HG03432 (cell line): ENCODE data around the gene RASSF4.

ENCODE experiments used
- ATAC-seq: cut with Tn5 transposase; IDR thresholded peaks from one replicate; pipeline ENCODE4 v1.9.1; 2021; ENCODE audit warnings: mild to moderate bottlenecking, moderate library complexity; ENCODE audit not compliant: unreplicated experiment

RASSF4 gene, protein sequence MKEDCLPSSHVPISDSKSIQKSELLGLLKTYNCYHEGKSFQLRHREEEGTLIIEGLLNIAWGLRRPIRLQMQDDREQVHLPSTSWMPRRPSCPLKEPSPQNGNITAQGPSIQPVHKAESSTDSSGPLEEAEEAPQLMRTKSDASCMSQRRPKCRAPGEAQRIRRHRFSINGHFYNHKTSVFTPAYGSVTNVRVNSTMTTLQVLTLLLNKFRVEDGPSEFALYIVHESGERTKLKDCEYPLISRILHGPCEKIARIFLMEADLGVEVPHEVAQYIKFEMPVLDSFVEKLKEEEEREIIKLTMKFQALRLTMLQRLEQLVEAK

GRCh38 chr10:44959247-44960087 lies at the start of gene RASSF4:
Gene RASSF4, plus strand, starts transcription at chr10:44959802. Its CDS starts 10,401 bp downstream, at chr10:44970203.
- peak; percentile 96 for ATAC-seq

DNA sequence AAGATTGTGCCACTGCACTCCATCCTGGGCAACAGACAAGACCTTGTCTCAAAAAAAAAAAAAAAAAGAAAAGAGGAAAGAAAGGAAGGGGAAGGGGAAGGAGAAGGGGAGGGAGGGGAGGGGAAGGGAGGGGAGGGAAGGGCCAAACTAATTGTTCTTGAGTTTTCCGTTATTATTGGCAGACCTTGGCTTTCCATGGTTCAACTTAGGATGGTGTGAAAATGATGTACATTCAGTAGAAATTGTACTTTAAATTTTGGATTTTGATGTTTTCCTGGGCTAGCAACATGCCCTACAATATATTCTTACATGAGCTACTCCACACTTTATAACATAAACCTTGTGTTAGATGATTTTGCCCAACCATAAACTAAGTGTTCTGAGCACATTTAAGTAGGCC lies 49.7 kb upstream of the RASSF4 start:
- ATAC-seq: no peak

DNA sequence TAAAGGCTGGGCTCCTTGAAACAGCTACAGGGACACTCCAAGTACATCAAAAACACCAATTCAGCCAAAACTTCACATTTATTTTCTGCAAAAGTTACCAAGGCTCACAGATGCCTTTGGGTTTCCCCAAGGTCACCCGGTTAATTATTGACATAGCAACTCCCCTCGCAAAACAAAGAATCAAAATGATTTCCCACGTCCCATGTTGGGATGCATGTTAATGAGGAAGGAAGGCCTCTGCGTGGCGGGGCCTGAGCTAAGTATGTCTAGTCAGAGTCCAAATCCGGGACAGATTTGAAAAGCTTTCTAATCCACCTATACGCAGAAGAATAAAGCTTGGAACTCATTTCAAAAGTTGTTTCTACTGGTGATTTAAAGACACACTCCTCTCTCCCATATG lies 49.0 kb upstream of the RASSF4 start:
- no peak for ATAC-seq

GRCh38 chr10:44911081-44911540 lies 48.5 kb upstream of the RASSF4 start, which contains the start of gene TMEM72:
Gene TMEM72, plus strand, starts transcription at chr10:44911337. Its CDS starts 176 bp downstream, at chr10:44911513.
- ATAC-seq: no peak

GRCh38 chr10:44911951-44912350 lies 47.7 kb upstream of the RASSF4 start:
- no peak for ATAC-seq

- peak; percentile 43 for ATAC-seq
Measured at GRCh38 chr10:44913350-44914081, 46.1 kb upstream of the RASSF4 start.

- ATAC-seq: no peak
Measured at GRCh38 chr10:44914891-44915290, 44.7 kb upstream of the RASSF4 start.

GRCh38 chr10:44916429-44916828 lies 43.2 kb upstream of the RASSF4 start:
- ATAC-seq: no peak

- ATAC-seq: no peak
Measured at GRCh38 chr10:44917848-44918247, 41.8 kb upstream of the RASSF4 start.

DNA sequence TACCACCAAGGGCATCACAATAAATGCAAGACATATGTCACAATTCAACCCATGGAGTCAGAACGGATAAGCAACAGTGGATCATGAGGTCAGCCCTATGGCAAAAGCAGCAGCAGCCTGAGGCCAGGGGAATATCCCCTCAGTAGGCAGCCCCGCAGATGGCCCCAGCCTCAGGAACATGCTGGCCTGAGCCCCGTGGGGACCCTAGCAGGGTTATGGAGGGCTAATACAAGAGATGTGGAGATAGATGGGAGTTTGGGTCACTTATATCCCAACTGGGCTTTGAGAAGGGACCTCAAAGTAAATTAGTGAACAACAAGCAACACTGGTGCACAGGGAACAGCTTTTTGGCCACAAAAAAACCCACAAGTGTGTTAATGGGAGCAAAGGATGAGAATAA lies 39.4 kb upstream of the RASSF4 start:
- ATAC-seq: no peak

DNA sequence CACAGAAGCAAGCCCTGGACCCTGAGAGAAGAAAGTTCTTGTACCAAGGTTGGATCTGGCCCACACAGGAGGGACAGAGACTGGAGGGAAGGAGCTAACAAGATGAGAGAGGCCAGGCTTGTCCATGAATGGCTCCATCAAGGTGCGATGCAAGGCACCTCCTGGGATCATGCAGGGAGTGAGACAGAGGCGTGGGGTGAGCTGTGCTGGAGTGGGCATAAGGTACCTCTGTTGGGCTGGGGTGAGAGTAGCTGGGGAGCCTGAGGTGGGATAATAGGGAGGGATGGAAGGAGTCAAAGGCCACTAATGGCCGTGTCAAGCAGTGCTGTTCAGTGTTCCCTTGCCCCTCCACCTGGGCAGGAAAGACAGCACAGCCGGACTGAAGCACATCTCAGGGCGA lies 38.5 kb upstream of the RASSF4 start:
- no peak for ATAC-seq

DNA sequence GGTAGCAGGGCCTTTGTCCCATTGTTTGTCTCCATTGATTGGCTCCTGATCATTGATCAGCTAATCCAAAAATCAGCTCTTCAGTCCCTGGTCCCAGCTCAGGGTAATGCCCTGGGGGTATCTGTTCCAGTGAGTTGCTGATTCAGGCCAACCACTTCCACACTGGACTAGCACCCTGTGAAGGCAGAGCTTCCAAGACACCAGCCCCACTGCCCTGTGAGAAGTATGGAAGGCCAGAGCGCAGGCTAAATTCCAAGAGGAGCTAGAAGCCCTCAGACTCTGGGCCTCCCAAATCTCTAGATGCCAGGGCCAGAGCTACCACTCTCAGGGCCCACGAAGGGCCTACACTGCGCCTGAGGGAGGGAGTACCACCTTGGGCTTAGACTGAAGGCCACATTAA lies 38.1 kb upstream of the RASSF4 start:
- ATAC-seq: no peak

- ATAC-seq: no peak
Measured at GRCh38 chr10:44922021-44922420, 37.6 kb upstream of the RASSF4 start.

DNA sequence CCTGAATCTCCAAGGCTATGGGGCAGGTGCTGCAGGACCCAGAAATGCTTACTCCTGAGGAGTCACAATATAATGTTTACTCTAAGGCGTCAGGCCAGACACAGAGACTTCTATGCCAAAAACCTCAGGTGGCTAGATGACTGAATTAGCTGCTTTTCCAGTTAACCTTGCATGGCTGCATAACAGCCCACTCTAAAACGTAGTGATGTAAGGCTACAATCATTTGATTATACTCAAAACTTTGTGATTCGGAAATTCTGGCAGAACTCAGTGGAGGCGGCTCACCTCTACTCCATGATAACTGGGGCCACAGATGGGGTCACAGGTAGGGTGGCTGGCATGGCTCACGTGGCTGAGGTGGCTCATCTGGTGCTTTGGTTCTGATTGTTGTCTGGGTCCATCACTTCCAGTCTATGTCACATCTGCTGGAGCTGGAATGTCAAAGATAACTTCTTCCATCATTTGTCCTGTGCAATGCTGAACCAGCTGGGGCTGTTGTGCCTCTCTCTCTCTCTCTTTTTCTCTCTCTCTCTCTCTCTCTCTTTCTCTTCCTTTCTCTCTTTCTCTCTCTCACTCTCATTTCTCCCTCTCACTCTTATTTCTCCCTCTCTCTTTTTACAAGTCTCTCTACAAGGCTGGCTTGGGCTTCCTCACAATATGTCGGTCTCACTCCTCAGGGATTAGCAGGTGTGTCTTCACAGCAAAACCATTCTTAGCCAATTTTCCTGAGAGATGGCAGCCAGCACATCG lies 36.6 kb upstream of the RASSF4 start:
- no peak for ATAC-seq

DNA sequence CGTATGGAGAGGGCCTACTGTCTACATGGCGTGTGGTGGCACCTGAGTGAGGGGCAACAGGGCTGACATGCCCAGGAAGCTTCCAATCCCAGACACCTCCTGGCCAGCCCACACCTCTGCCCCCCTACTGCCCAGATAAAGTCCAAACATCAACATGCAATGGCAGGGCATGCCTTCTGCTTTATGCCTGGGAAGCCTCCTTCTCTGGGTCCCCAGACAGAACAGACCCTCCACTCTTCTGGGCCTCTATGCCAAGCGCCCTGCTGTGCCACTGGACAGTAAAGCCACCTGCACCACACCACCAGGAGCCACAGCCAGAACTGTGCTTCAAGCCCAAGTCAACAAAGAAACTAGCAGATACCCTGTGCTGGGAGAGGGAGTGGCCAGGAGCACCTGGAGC lies 36.0 kb upstream of the RASSF4 start:
- no peak for ATAC-seq

GRCh38 chr10:44924261-44925040 lies 35.2 kb upstream of the RASSF4 start:
- ATAC-seq: no peak

GRCh38 chr10:44925224-44925623 lies 34.4 kb upstream of the RASSF4 start:
- ATAC-seq: no peak

DNA sequence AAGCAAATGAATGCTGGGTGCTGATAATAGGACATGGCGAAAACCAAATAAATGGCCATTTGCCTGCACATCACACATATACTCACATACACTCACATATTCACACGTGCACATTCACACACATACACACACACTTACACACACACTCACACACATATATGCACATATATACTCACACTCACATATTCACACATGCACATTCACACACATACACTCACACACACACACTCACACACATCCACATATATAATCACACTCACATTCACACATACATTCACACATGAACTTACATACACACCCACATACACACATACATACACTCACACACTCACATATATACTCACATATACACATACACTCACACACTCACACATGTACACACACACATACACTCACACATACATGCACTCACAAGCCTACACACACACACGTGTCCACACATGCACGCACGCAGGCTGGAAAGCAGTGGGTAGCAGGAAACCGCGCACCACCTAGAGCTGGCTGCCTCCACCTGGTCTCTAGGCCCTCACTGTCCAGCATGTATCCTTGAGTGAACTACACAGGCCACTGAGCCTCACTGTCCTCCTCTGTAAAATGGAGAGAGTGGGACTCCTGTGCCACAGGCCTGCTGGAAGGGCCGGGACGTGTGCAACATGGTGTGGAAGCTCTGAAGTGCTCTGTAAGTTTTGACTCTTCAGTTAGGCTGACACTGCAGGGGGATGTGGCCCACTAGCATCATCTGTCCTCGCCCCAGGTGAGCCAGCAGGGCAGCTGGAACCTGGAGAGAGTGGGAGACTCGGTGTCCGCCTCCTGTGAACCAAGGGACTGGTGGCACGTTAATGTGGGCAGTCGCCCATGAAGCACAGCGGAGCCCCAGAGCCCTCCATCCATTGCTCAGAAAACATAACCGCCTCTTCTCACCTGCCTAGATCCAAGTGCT lies 33.5 kb upstream of the RASSF4 start:
- ATAC-seq: no peak
